ENCODE measurements around the gene ACTR1A. TPM values are rescaled to one million over a fixed set of nuclear protein-coding genes. Genes with fewer than 3 reads are reported as not detected.

ACTR1A gene
- total RNA-seq, 1 experiment from 2014 or later, result 93.6 TPM

GRCh38 chr10:102438374-102438773 is 64.1 kb downstream of the ACTR1A start:
- POLR2A ChIA-PET, result no interaction called here

GRCh38 chr10:102437515-102437914 is 65.0 kb downstream of the ACTR1A start:
- H3K36me3 Mint-ChIP-seq, result no peaks in the 10 kb centered on the region
- POLR2A ChIA-PET, result no interaction called here
- peaks cover 60% of the 10 kb centered on the region for H3K27me3 Mint-ChIP-seq (ENCODE audit: low read depth)
- H3K4me3 Mint-ChIP-seq, result no peak overlapping the region
- peaks cover 13% of the 10 kb centered on the region for H3K4me1 Mint-ChIP-seq
- no peak for ATAC-seq
- DNase-seq (ENCODE audit: low spot score), result no peak
- H3K9me3 Mint-ChIP-seq, result no peaks in the 10 kb centered on the region
- CTCF ChIA-PET, result interaction anchor here (0.7 kb wide), 2 partner anchors 34 to 322 kb away, joined by 3 read pairs; no protein-coding TSS in a partner anchor
- no peak overlapping the region for H3K27ac Mint-ChIP-seq
- TF ChIP-seq ZNF532 (CRISPR knock-in tag; IDR thresholded peaks at IDR 0.05; ENCODE audit: borderline replicate concordance) (no peak), IRF1 (CRISPR knock-in tag; IDR thresholded peaks at IDR 0.05) (no peak), PREB (CRISPR knock-in tag; IDR thresholded peaks at IDR 0.05; ENCODE audit: borderline replicate concordance) (no peak), NFYB (CRISPR knock-in tag; conservative IDR thresholded peaks at IDR 0.05; ENCODE audit: low read depth) (no peak), CDX4 (CRISPR knock-in tag; IDR thresholded peaks at IDR 0.05; ENCODE audit: borderline replicate concordance) (no peak), SMAD4 (CRISPR knock-in tag; IDR thresholded peaks at IDR 0.05) (no peak), CTCF (IDR thresholded peaks at IDR 0.05) (no peak)

More at GRCh38 chr10:102438374-102438773, 64.1 kb downstream of the ACTR1A start:
- Mint-ChIP-seq H3K27me3 (ENCODE audit: low read depth) (peaks cover 52% of the 10 kb centered on the region), H3K4me3 (no peak overlapping the region), H3K4me1 (peaks cover 11% of the 10 kb centered on the region), H3K27ac (no peak overlapping the region), H3K9me3 (no peaks in the 10 kb centered on the region), H3K36me3 (no peaks in the 10 kb centered on the region)
- ATAC-seq (no peak), DNase-seq (ENCODE audit: low spot score) (no peak)
- TF ChIP-seq TEAD1 (CRISPR knock-in tag; IDR thresholded peaks at IDR 0.05) (no peak), GABPB1 (CRISPR knock-in tag; IDR thresholded peaks at IDR 0.05) (no peak), EMX1 (CRISPR knock-in tag; IDR thresholded peaks at IDR 0.05) (no peak), NFATC4 (CRISPR knock-in tag; IDR thresholded peaks at IDR 0.05) (no peak), ZNF396 (CRISPR knock-in tag; IDR thresholded peaks at IDR 0.05; ENCODE audit: borderline replicate concordance) (no peak), ATF2 (CRISPR knock-in tag; IDR thresholded peaks at IDR 0.05; ENCODE audit: borderline replicate concordance, low read depth) (no peak)
- CTCF ChIA-PET, result interaction anchor here (0.5 to 1.0 kb wide), 5 partner anchors 35 to 323 kb away, joined by 3 read pairs; no protein-coding TSS in a partner anchor
